ENCODE data around the gene HSPB7.
"Not testable (repeated sequence)": the region's sequence is repeated elsewhere in the genome, so short reads cannot be mapped to it uniquely, and the experiment has no call there.

Gene HSPB7

GRCh38 chr1:16054598-16055540, 37.0 kb upstream of the HSPB7 start:
- no peak overlapping the region for H3K4me3 ChIP-seq (replicated peaks in 1 of 2; ENCODE audit: low read depth in 2 of 2, low read length in 2 of 2)
- DNase-seq (ENCODE audit: low read depth in 2 of 2): no peak
- TF ChIP-seq, protein P1, sequence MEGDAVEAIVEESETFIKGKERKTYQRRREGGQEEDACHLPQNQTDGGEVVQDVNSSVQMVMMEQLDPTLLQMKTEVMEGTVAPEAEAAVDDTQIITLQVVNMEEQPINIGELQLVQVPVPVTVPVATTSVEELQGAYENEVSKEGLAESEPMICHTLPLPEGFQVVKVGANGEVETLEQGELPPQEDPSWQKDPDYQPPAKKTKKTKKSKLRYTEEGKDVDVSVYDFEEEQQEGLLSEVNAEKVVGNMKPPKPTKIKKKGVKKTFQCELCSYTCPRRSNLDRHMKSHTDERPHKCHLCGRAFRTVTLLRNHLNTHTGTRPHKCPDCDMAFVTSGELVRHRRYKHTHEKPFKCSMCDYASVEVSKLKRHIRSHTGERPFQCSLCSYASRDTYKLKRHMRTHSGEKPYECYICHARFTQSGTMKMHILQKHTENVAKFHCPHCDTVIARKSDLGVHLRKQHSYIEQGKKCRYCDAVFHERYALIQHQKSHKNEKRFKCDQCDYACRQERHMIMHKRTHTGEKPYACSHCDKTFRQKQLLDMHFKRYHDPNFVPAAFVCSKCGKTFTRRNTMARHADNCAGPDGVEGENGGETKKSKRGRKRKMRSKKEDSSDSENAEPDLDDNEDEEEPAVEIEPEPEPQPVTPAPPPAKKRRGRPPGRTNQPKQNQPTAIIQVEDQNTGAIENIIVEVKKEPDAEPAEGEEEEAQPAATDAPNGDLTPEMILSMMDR (IDR thresholded peaks at IDR 0.05; ENCODE audit: low read depth, low read length): no peak

DNA sequence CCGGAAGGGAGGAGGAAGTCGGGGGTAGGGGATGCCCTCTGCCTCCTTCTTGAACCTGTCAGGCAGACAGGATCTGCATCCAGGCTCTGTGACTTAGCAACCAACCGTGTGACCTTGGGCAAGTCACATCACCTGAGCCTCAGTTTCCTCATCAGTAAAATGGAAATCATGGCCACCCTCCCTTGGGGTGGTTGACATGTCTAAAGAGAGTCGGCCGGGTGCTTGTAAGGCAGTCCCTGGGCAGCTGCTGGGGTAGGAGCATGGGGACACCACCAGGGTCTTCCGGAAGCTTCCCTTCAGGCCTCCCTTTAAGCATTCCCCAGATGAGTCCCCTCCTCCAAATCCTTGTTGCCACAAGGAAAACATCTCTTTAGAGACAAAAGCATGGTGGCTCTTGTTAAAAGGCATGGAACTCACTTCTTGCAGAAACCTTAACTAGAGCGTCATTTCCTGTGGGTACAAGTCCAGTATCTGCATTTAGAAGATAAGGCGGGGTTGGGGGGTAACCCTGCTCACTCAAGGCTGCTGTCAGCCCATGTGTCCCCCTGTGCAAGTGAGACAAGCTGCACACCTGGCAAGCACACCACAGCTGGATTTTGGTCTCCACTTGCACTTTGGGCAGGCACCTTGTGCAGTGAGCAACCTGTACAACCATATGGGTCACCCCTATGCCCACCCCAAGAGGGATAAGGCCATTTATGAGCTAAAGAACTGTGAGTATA, 36.1 kb upstream of the HSPB7 start:
- H3K4me3 ChIP-seq (replicated peaks in 1 of 2; ENCODE audit: low read depth in 2 of 2, low read length in 2 of 2): no peak overlapping the region
- TF ChIP-seq, protein P1 (IDR thresholded peaks at IDR 0.05; ENCODE audit: low read depth, low read length): no peak
- DNase-seq (ENCODE audit: low read depth in 2 of 2): no peak

GRCh38 chr1:16051949-16052348, 34.1 kb upstream of the HSPB7 start:
- not testable (repeated sequence) for H3K4me3 ChIP-seq (replicated peaks in 1 of 2; ENCODE audit: low read depth in 2 of 2, low read length in 2 of 2); DNase-seq (ENCODE audit: low read depth in 2 of 2)

- H3K4me3 ChIP-seq (replicated peaks in 1 of 2; ENCODE audit: low read depth in 2 of 2, low read length in 2 of 2): no peak overlapping the region
- TF ChIP-seq, protein P1 (IDR thresholded peaks at IDR 0.05; ENCODE audit: low read depth, low read length): no peak
- DNase-seq (ENCODE audit: low read depth in 2 of 2): no peak
Observed at GRCh38 chr1:16051039-16051438, 33.2 kb upstream of the HSPB7 start.

DNA sequence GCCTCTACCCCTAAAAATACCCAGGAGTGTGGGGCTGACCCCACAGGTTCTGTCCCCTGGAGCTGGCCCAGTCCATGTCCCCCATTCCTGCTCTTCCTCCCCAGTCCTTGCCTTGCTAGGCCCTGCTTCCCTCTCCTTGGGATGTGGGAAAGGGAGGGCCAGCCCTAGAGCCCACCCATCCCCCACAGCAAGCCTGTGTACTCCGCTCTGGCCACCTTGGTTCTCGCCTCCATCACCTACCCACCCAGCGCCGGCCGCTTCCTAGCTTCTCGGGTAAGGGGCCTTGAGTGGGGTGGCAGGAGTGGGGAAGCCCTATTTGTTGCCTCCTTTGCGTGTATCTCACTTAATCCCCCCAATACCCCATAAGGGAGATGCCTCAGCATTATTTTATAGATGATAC, 32.5 kb upstream of the HSPB7 start:
- H3K4me3 ChIP-seq (replicated peaks in 1 of 2; ENCODE audit: low read depth in 2 of 2, low read length in 2 of 2): no peak overlapping the region
- DNase-seq (ENCODE audit: low read depth in 2 of 2): no peak
- TF ChIP-seq, protein P1 (IDR thresholded peaks at IDR 0.05; ENCODE audit: low read depth, low read length): no peak

GRCh38 chr1:16048573-16049189, 30.8 kb upstream of the HSPB7 start:
- H3K4me3 ChIP-seq (replicated peaks in 1 of 2; ENCODE audit: low read depth in 2 of 2, low read length in 2 of 2): peak overlapping the region; percentile 24 to 35
- DNase-seq (ENCODE audit: low read depth in 2 of 2): peak in 1 of 2 donors; percentile 57
- TF ChIP-seq, protein P1 (IDR thresholded peaks at IDR 0.05; ENCODE audit: low read depth, low read length): no peak
